H9 (cell line): Measurements from ENCODE around the gene DCTN1. TPM values are rescaled to one million over a fixed set of nuclear protein-coding genes. Genes with fewer than 3 reads are reported as not detected.

Experiments
- DNase-seq: peaks from one replicate; pipeline ENCODE4 v3.0.0-alpha.2; 2017
- H2AFZ ChIP-seq: one replicate; pipeline ENCODE4 v1.6.1; 2013; ENCODE audit warnings: mild to moderate bottlenecking, low read length, control low read depth, moderate library complexity
- H2AK5ac ChIP-seq: 2 replicates; pipeline ENCODE4 v1.6.1; 2013; ENCODE audit warnings: low read length, control low read depth, mixed read lengths; ENCODE audit not compliant: insufficient read length
- H2BK120ac ChIP-seq: one replicate; pipeline ENCODE4 v1.6.1; 2013; ENCODE audit warnings: low read depth, mild to moderate bottlenecking, low read length, control low read depth, inconsistent platforms; ENCODE audit not compliant: poor library complexity, severe bottlenecking
- H2BK12ac ChIP-seq: 2 replicates; pipeline ENCODE4 v1.6.1; 2013; ENCODE audit warnings: low read length, control low read depth, mixed read lengths, low read depth; ENCODE audit not compliant: insufficient read length
- H2BK15ac ChIP-seq: 2 replicates; pipeline ENCODE4 v1.6.1; 2013; ENCODE audit warnings: low read depth, low read length, control low read depth
- H2BK20ac ChIP-seq: one replicate; pipeline ENCODE4 v1.6.1; 2013; ENCODE audit warnings: low read depth, mild to moderate bottlenecking, low read length, control low read depth, inconsistent platforms; ENCODE audit not compliant: poor library complexity, severe bottlenecking
- H2BK5ac ChIP-seq: 2 replicates; pipeline ENCODE4 v1.6.1; 2013; ENCODE audit warnings: low read length, control low read depth, mixed read lengths; ENCODE audit not compliant: insufficient read length
- H3K14ac ChIP-seq: 2 replicates; pipeline ENCODE4 v1.6.1; 2013; ENCODE audit warnings: low read length, control low read depth; ENCODE audit not compliant: insufficient read depth
- H3K18ac ChIP-seq: 2 replicates; pipeline ENCODE4 v1.6.1; 2013; ENCODE audit warnings: low read depth, mild to moderate bottlenecking, mixed read lengths, low read length, control low read depth; ENCODE audit not compliant: insufficient read length
- H3K23ac ChIP-seq: 2 replicates; pipeline ENCODE4 v1.6.1; 2013; ENCODE audit warnings: low read length, control low read depth, mixed read lengths, low read depth; ENCODE audit not compliant: insufficient read length
- H3K23me2 ChIP-seq: 2 replicates; pipeline ENCODE4 v1.6.1; 2013; ENCODE audit warnings: low read depth, mild to moderate bottlenecking, mixed read lengths, low read length, control low read depth; ENCODE audit not compliant: insufficient read length, poor library complexity, severe bottlenecking
- H3K27ac ChIP-seq: 2 replicates; pipeline ENCODE4 v1.5.1; 2013; ENCODE audit warnings: low read length, control low read depth, mixed read lengths, low read depth; ENCODE audit not compliant: insufficient read length
- H3K27me3 ChIP-seq: 2 replicates; pipeline ENCODE4 v1.6.1; 2013; ENCODE audit warnings: low read length, control low read depth, inconsistent platforms; ENCODE audit not compliant: insufficient read depth
- H3K4ac ChIP-seq: 2 replicates; pipeline ENCODE4 v1.6.1; 2013; ENCODE audit warnings: low read depth, mild to moderate bottlenecking, control low read depth, inconsistent platforms, low read length, moderate library complexity
- H3K4me1 ChIP-seq: 2 replicates; pipeline ENCODE4 v1.6.1; 2013; ENCODE audit warnings: low read length, control low read depth, inconsistent platforms; ENCODE audit not compliant: insufficient read depth
- H3K4me2 ChIP-seq: 2 replicates; pipeline ENCODE4 v1.6.1; 2013; ENCODE audit warnings: low read length, control low read depth, mixed read lengths; ENCODE audit not compliant: insufficient read length, insufficient read depth
- H3K56ac ChIP-seq: 2 replicates; pipeline ENCODE4 v1.6.1; 2013; ENCODE audit warnings: low read depth, mild to moderate bottlenecking, mixed read lengths, low read length, control low read depth; ENCODE audit not compliant: insufficient read length
- H3K79me1 ChIP-seq: 2 replicates; pipeline ENCODE4 v1.6.1; 2013; ENCODE audit warnings: low read depth, mild to moderate bottlenecking, moderate library complexity, low read length, control low read depth, inconsistent platforms; ENCODE audit not compliant: insufficient read depth, poor library complexity, severe bottlenecking
- H3K79me2 ChIP-seq: 2 replicates; pipeline ENCODE4 v1.6.1; 2013; ENCODE audit warnings: low read length, control low read depth, inconsistent platforms; ENCODE audit not compliant: insufficient read depth
- H3K9ac ChIP-seq: 2 replicates; pipeline ENCODE4 v1.6.1; 2013; ENCODE audit warnings: low read length, control low read depth, mixed read lengths; ENCODE audit not compliant: insufficient read length; ENCODE audit errors: extremely low read depth
- H3K9me3 ChIP-seq: one replicate; pipeline ENCODE4 v1.6.1; 2013; ENCODE audit warnings: low read depth, low read length, inconsistent platforms; ENCODE audit not compliant: control insufficient read depth
- H3T11ph ChIP-seq: one replicate; pipeline ENCODE4 v1.6.1; 2013; ENCODE audit warnings: mild to moderate bottlenecking, low read length, control low read depth, inconsistent platforms
- H4K20me1 ChIP-seq: one replicate; pipeline ENCODE4 v1.6.1; 2013; ENCODE audit not compliant: control insufficient read depth, insufficient read length, insufficient read depth
- H4K5ac ChIP-seq: 2 replicates; pipeline ENCODE4 v1.6.1; 2013; ENCODE audit warnings: low read depth, mild to moderate bottlenecking, mixed read lengths, low read length, control low read depth; ENCODE audit not compliant: insufficient read length
- H4K8ac ChIP-seq: replicated peaks from 2 replicates; pipeline ENCODE4 v1.6.1; 2013; ENCODE audit warnings: low read length, control low read depth, mixed read lengths, low read depth; ENCODE audit not compliant: insufficient read length
- H4K91ac ChIP-seq: 2 replicates; pipeline ENCODE4 v1.6.1; 2013; ENCODE audit warnings: low read depth, mild to moderate bottlenecking, moderate library complexity, mixed read lengths, low read length, control low read depth; ENCODE audit not compliant: insufficient read length
- H3K27ac Mint-ChIP-seq, 3 experiments: 2 replicates in 2 of 3; 3 replicates in 1 of 3; pipeline ENCODE4 v1.8.0; 2020 to 2021; ENCODE audit warnings: mixed read lengths in 3 of 3, mild to moderate bottlenecking in 1 of 3, moderate library complexity in 1 of 3
- H3K27me3 Mint-ChIP-seq: 2 replicates; pipeline ENCODE4 v1.8.0; 2021; ENCODE audit warnings: low read depth, mild to moderate bottlenecking, moderate library complexity, mixed read lengths
- H3K36me3 Mint-ChIP-seq, 3 experiments: 2 replicates in 2 of 3; 3 replicates in 1 of 3; pipeline ENCODE4 v1.8.0; 2020 to 2021; ENCODE audit warnings: low read depth in 3 of 3, mixed read lengths in 3 of 3; ENCODE audit not compliant: insufficient read depth in 1 of 3
- H3K4me1 Mint-ChIP-seq, 2 experiments: 2 replicates each; pipeline ENCODE4 v1.8.0; 2020; ENCODE audit warnings: mixed read lengths in 2 of 2
- H3K4me3 Mint-ChIP-seq, 2 experiments: 2 replicates in 1 of 2; 3 replicates in 1 of 2; pipeline ENCODE4 v1.8.0; 2020 to 2021; ENCODE audit warnings: mild to moderate bottlenecking in 2 of 2, mixed read lengths in 2 of 2, moderate library complexity in 1 of 2
- H3K9me3 Mint-ChIP-seq, 2 experiments: 2 replicates in 1 of 2; 3 replicates in 1 of 2; pipeline ENCODE4 v1.8.0; 2020; ENCODE audit warnings: mild to moderate bottlenecking in 2 of 2, mixed read lengths in 2 of 2, moderate library complexity in 1 of 2
- CTCF ChIP-seq: fragments of 200-600 bp; sonication (generic); conservative IDR thresholded peaks from 3 replicates; pipeline ENCODE4 v1.8.0; 2021; ENCODE audit warnings: antibody characterized with exemption, mild to moderate bottlenecking
- WGBS: extraction: QIAGEN DNeasy Blood & Tissue Kit; methylation state at CpG from one replicate; pipeline ENCODE4 v1.1.7; 2013; ENCODE audit warnings: missing lambda C conversion rate, low lambda C conversion rate, mixed read lengths; ENCODE audit not compliant: insufficient read length; ENCODE audit errors: extremely low coverage; 5-methylcytosine and 5-hydroxymethylcytosine counted together
- total RNA-seq: library from RNA; stranded (reverse); gene quantifications from 2 replicates; pipeline ENCODE4 v1.2.1, GENCODE V29; 2021

DCTN1 gene
- total RNA-seq, 1 experiment from 2014 or later, result 141 TPM

GRCh38 chr2:74414441-74414840 is 34.3 kb upstream of the DCTN1 start:
- H2BK120ac ChIP-seq, result no peak overlapping the region

More at GRCh38 chr2:74414441-74414840, 34.3 kb upstream of the DCTN1 start:
- Histone ChIP-seq H3K79me2 (no peaks in the 10 kb centered on the region), H4K8ac (no peak overlapping the region), H2AFZ (no peak overlapping the region), H3K14ac (no peak overlapping the region), H2BK5ac (no peak overlapping the region), H3K9me3 (no peaks in the 10 kb centered on the region), H4K91ac (no peak overlapping the region), H4K5ac (no peak overlapping the region), H2BK15ac (no peak overlapping the region), H2AK5ac (no peak overlapping the region), H3K79me1 (no peaks in the 10 kb centered on the region), H2BK20ac (no peak overlapping the region), H3K4me2 (no peak overlapping the region), H3K18ac (no peak overlapping the region), H3K9ac (no peak overlapping the region), H2BK12ac (no peak overlapping the region), H3T11ph (no peak overlapping the region), H3K27ac (no peak overlapping the region), H3K23me2 (no peaks in the 10 kb centered on the region), H3K56ac (no peak overlapping the region), H3K23ac (no peak overlapping the region), H3K27me3 (no peaks in the 10 kb centered on the region), H4K20me1 (no peaks in the 10 kb centered on the region), H3K4ac (no peak overlapping the region), H3K4me1 (no peaks in the 10 kb centered on the region)
- Mint-ChIP-seq H3K27me3 (peaks cover 13% of the 10 kb centered on the region), H3K4me3 (no peak overlapping the region), H3K4me1 (peaks cover 0 to 14% of the 10 kb centered on the region in 2 experiments; a peak in 2 of 4 replicates), H3K27ac (no peak overlapping the region; a peak in 1 of 7 replicates), H3K9me3 (no peaks in the 10 kb centered on the region), H3K36me3 (no peaks in the 10 kb centered on the region; a peak in 1 of 7 replicates)
- no CpG with 5 or more reads among the region's 19 CpGs for WGBS
- DNase-seq, result no peak
- TF ChIP-seq CTCF, result no peak
